K562 (cell line): Measurements from ENCODE around the gene SYCP2. TPM values are rescaled to one million over a fixed set of nuclear protein-coding genes. Genes with fewer than 3 reads are reported as not detected.

Experiments
- NR1H2 ChIP-seq: sonication (generic); formaldehyde crosslinking; IDR thresholded peaks from 2 replicates; pipeline ENCODE4 v1.4.0; 2020; ENCODE audit warnings: mild to moderate bottlenecking, missing genetic modification reagents
- polyA plus RNA-seq, 8 experiments: library from polyadenylated mRNA; depleted of rRNA in 4 of 8; stranded (reverse) in 5 of 8; unstranded in 3 of 8; fragments of >200 nt; fragmentation: Nextera tagmentation in 2 of 8; fragmentation: Illumina TruSeq in 1 of 8; extraction: Ambion mirVana in 2 of 8; extraction: Trizol in 1 of 8; gene quantifications; 2 replicates each; pipeline versions ENCODE4 v1.2.1 to v1.2.3, GENCODE V29; 2011 to 2014; ENCODE audit warnings: inconsistent platforms in 1 of 8, missing spikeins in 1 of 8
- total RNA-seq, 7 experiments: library from RNA; depleted of rRNA in 6 of 7; stranded (reverse); fragments of >200 nt in 6 of 7; fragmentation: Illumina TruSeq in 2 of 7; extraction: Trizol in 2 of 7; gene quantifications; 2 replicates each; pipeline versions ENCODE4 v1.2.1 to v1.2.3, GENCODE V29; 2011 to 2021; ENCODE audit warnings: low replicate concordance in 1 of 7
- TF ChIP-seq, protein P1 (sequence below), 2 experiments: fragments of 450-650 bp; formaldehyde crosslinking in 1 of 2; IDR thresholded peaks; 2 replicates each; pipeline versions ENCODE4 v1.4.0 to v1.6.1; 2014 to 2020; ENCODE audit warnings: mild to moderate bottlenecking in 2 of 2, borderline replicate concordance in 1 of 2, low read depth in 1 of 2

SYCP2 gene
- total and polyA plus RNA-seq, 9 of the 15 experiments (the other 6 are each of a cell fraction or from before 2014, with no cell fraction given), result 0.24 to 1.6 (median 0.67) TPM

DNA sequence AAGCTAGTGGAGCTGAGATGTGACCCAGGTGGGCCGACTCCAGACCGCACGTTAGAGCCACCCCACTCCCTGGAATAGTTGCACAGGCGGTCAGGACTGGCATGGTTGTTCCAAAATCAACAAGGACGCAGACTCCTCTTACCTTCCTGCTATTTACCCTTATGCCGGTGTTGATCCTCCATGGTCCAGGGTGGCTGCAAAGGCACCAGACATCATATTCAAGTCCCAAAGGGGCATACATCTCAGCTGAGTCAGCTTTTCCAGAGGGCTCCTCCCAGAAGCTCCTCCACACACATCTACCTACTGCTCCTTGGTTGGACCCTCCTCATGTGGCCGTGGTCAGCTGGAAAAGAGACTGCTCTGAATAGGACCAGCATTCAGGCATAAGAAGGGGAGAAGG, 112.2 kb downstream of the SYCP2 start (continued):
- TF ChIP-seq, protein P1, sequence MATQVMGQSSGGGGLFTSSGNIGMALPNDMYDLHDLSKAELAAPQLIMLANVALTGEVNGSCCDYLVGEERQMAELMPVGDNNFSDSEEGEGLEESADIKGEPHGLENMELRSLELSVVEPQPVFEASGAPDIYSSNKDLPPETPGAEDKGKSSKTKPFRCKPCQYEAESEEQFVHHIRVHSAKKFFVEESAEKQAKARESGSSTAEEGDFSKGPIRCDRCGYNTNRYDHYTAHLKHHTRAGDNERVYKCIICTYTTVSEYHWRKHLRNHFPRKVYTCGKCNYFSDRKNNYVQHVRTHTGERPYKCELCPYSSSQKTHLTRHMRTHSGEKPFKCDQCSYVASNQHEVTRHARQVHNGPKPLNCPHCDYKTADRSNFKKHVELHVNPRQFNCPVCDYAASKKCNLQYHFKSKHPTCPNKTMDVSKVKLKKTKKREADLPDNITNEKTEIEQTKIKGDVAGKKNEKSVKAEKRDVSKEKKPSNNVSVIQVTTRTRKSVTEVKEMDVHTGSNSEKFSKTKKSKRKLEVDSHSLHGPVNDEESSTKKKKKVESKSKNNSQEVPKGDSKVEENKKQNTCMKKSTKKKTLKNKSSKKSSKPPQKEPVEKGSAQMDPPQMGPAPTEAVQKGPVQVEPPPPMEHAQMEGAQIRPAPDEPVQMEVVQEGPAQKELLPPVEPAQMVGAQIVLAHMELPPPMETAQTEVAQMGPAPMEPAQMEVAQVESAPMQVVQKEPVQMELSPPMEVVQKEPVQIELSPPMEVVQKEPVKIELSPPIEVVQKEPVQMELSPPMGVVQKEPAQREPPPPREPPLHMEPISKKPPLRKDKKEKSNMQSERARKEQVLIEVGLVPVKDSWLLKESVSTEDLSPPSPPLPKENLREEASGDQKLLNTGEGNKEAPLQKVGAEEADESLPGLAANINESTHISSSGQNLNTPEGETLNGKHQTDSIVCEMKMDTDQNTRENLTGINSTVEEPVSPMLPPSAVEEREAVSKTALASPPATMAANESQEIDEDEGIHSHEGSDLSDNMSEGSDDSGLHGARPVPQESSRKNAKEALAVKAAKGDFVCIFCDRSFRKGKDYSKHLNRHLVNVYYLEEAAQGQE (IDR thresholded peaks at IDR 0.05; ENCODE audit: borderline replicate concordance), result no peak
- TF ChIP-seq, protein P1 (CRISPR knock-in tag; IDR thresholded peaks at IDR 0.05; ENCODE audit: low read depth), result no peak
- TF ChIP-seq NR1H2 (CRISPR knock-in tag), result no peak
- TF ChIP-seq, all 486 proteins: peak for 0
